Psoas muscle (tissue), 8 donors: ENCODE measurements around the gene PLAAT2. TPM values are rescaled to one million over a fixed set of nuclear protein-coding genes. Genes with fewer than 3 reads are reported as not detected.
A peak's percentile ranks its signal among the peaks of the same experiment; 100 is the strongest.
"Not testable (repeated sequence)": the region's sequence is repeated elsewhere in the genome, so short reads cannot be mapped to it uniquely, and the experiment has no call there.

Source experiments
- ATAC-seq, 4 donors: fragments of 200-7000 bp; cut with Tn5 transposase; one replicate each; pipeline ENCODE4 v1.9.1; 2020; ENCODE audit warnings: moderate library complexity in 3 of 4, mild to moderate bottlenecking in 2 of 4
- DNase-seq, 2 donors: peaks; one replicate each; pipeline ENCODE4 v3.0.0-alpha.2; 2020
- H3K27ac ChIP-seq: fragments of 200-600 bp; one replicate; pipeline ENCODE4 v1.8.0; 2022
- H3K27me3 ChIP-seq, 3 donors: fragments of 200-600 bp in 1 of 3; one replicate each; pipeline versions ENCODE4 v1.6.1 to v1.8.0; 2013 to 2022; ENCODE audit warnings: low read length in 2 of 3, mild to moderate bottlenecking in 2 of 3, moderate library complexity in 1 of 3; ENCODE audit not compliant: insufficient read depth in 3 of 3
- H3K36me3 ChIP-seq, 2 donors: fragments of 200-600 bp in 1 of 2; one replicate each; pipeline versions ENCODE4 v1.6.1 to v1.8.0; 2013 to 2022; ENCODE audit warnings: low read depth in 1 of 2, mild to moderate bottlenecking in 1 of 2, moderate library complexity in 1 of 2; ENCODE audit not compliant: insufficient read depth in 1 of 2
- H3K4me1 ChIP-seq: fragments of 200-600 bp; one replicate; pipeline ENCODE4 v1.8.0; 2022
- H3K4me3 ChIP-seq: fragments of 200-600 bp; one replicate; pipeline ENCODE4 v1.8.0; 2022; ENCODE audit warnings: mild to moderate bottlenecking
- H3K9me3 ChIP-seq: fragments of 200-600 bp; one replicate; pipeline ENCODE4 v1.8.0; 2022
- CTCF ChIP-seq: fragments of 200-600 bp; IDR thresholded peaks from one replicate; pipeline ENCODE4 v1.8.0; 2022; ENCODE audit warnings: antibody characterized with exemption
- WGBS, 3 donors: extraction: QIAGEN DNeasy Blood & Tissue Kit; methylation state at CpG; one replicate each; pipeline versions ENCODE4 v1.1.6 to v1.1.7; 2013; 5-methylcytosine and 5-hydroxymethylcytosine counted together
- intact Hi-C, 2 donors: fragments of 100-400 bp; cut with DNase I; formaldehyde crosslinking; loops; one replicate each; pipeline versions ENCODE4 v1.11.0 to v1.14.2; 2022
- polyA plus RNA-seq, 3 donors: library from polyadenylated mRNA; stranded (reverse); fragments of 200-250 nt; gene quantifications; one replicate each; pipeline ENCODE4 v1.2.3, GENCODE V29; 2013
- total RNA-seq, 4 donors: library from RNA; stranded (reverse); fragmentation: NEBNext Ultra II Directional in 2 of 4; extraction: Animal tissue kit (Norgen Biotek cat#: 25700) in 2 of 4; gene quantifications; one replicate each; pipeline versions ENCODE4 v1.2.1 to v1.2.4, GENCODE V29; 2021 to 2023
- donor health status: healthy with polysubstance abuse.
- donor health status: DM: no; HTN: no; CAD: no; lungs with moderate emphysema.
- donor health status: Bipolar disorder and iron deficiency.
- donor health status: healthy.
- donor health status: DM: yes; HTN: yes; CAD: no.
- donor health status: DM: no; HTN: no; CAD: no.
- donor health status: DM: no; HTN: no; CAD: no.
- donor health status: DM: yes; HTN: yes; CAD: no.

PLAAT2 gene
- total and polyA plus RNA-seq, 7 donors, result 0.16 TPM; not detected in 6

- Histone ChIP-seq H3K36me3 (no peaks in the 10 kb centered on the region), H3K4me1 (peaks cover 19% of the 10 kb centered on the region), H3K27ac (no peak overlapping the region), H3K27me3 (no peaks in the 10 kb centered on the region), H3K9me3 (no peaks in the 10 kb centered on the region), H3K4me3 (no peak overlapping the region)
- WGBS, 3 donors, result 78 to 79% (median 79%) methylated on average over 3 of the region's 3 CpGs
- TF ChIP-seq CTCF, result no peak
- DNase-seq (no peak), ATAC-seq (no peak)
- intact Hi-C loops, result no loop called here
Measured at GRCh38 chr11:63534076-63534475, 29.1 kb downstream of the PLAAT2 start.

- no peaks in the 10 kb centered on the region for H3K36me3 ChIP-seq
- intact Hi-C loops, result no loop called here
- TF ChIP-seq CTCF, result no peak
- H3K9me3 ChIP-seq, result no peaks in the 10 kb centered on the region
- no peak overlapping the region for H3K4me3 ChIP-seq
- 56 to 70% (median 68%) methylated on average over 4 of the region's 4 CpGs for WGBS, 3 donors
- no peak overlapping the region for H3K27ac ChIP-seq
- no peaks in the 10 kb centered on the region for H3K27me3 ChIP-seq
- ATAC-seq (no peak), DNase-seq (no peak)
- H3K4me1 ChIP-seq, result peaks cover 18% of the 10 kb centered on the region
Measured at GRCh38 chr11:63532799-63533475, 30.2 kb downstream of the PLAAT2 start.

GRCh38 chr11:63532117-63532516 lies 31.1 kb downstream of the PLAAT2 start:
- peaks cover 9% of the 10 kb centered on the region for H3K4me1 ChIP-seq
- no peaks in the 10 kb centered on the region for H3K9me3 ChIP-seq
- ATAC-seq (no peak), DNase-seq (no peak)
- no peaks in the 10 kb centered on the region for H3K27me3 ChIP-seq
- H3K4me3 ChIP-seq, result no peak overlapping the region
- no peak overlapping the region for H3K27ac ChIP-seq
- WGBS, 3 donors, result 63 to 75% (median 66%) methylated on average over 2 of the region's 2 CpGs
- intact Hi-C loops, result no loop called here
- no peak for TF ChIP-seq CTCF
- H3K36me3 ChIP-seq, result no peaks in the 10 kb centered on the region

GRCh38 chr11:63531074-63531792 lies 31.9 kb downstream of the PLAAT2 start:
- H3K27me3 ChIP-seq, DNase-seq, H3K4me1 ChIP-seq, H3K4me3 ChIP-seq, H3K36me3 ChIP-seq, H3K9me3 ChIP-seq, H3K27ac ChIP-seq, intact Hi-C loops: not testable (repeated sequence)
- ATAC-seq, result peak in 1 of 4 donors; percentile 45
- 72 to 83% (median 78%) methylated on average over 4 of the region's 6 CpGs for WGBS, 3 donors

- Histone ChIP-seq H3K27me3 (no peaks in the 10 kb centered on the region), H3K27ac (no peak overlapping the region), H3K4me1 (no peaks in the 10 kb centered on the region), H3K9me3 (no peaks in the 10 kb centered on the region), H3K4me3 (no peak overlapping the region), H3K36me3 (no peaks in the 10 kb centered on the region)
- ATAC-seq (no peak), DNase-seq (no peak)
- no peak for TF ChIP-seq CTCF
- 90 to 95% (median 94%) methylated on average over 2 of the region's 2 CpGs for whole genome bisulfite sequencing, 3 donors
- intact Hi-C loops, result no loop called here
Measured at GRCh38 chr11:63530021-63530420, 33.2 kb downstream of the PLAAT2 start.

GRCh38 chr11:63529373-63529772 lies 33.8 kb downstream of the PLAAT2 start:
- ATAC-seq, H3K27ac ChIP-seq, intact Hi-C loops, H3K27me3 ChIP-seq, H3K4me3 ChIP-seq, H3K9me3 ChIP-seq, H3K36me3 ChIP-seq, DNase-seq, H3K4me1 ChIP-seq: not testable (repeated sequence)
- WGBS, 3 donors, result 70 to 83% (median 81%) methylated on average over 6 of the region's 6 CpGs

- DNase-seq, ATAC-seq, H3K4me3 ChIP-seq, intact Hi-C loops, H3K27me3 ChIP-seq, H3K36me3 ChIP-seq, H3K9me3 ChIP-seq, H3K27ac ChIP-seq, H3K4me1 ChIP-seq: not testable (repeated sequence)
- 76 to 86% (median 83%) methylated on average over 1 of the region's 3 CpGs for WGBS, 3 donors
Measured at GRCh38 chr11:63528729-63529278, 34.4 kb downstream of the PLAAT2 start.
